Smooth muscle cell (in vitro differentiated cells): ENCODE measurements around the gene MAP1LC3A. TPM values are rescaled to one million over a fixed set of nuclear protein-coding genes. Genes with fewer than 3 reads are reported as not detected.

ENCODE experiments used
- DNase-seq: peaks from one replicate; lab custom pipeline; 2025; ENCODE audit not compliant: unreplicated experiment; lab: John Stamatoyannopoulos, UW
- H2AFZ ChIP-seq: fragments of 200-600 bp; sonication (generic); 2 replicates; pipeline ENCODE4 v1.6.0; 2016; ENCODE audit warnings: antibody characterized with exemption, low read depth, mild to moderate bottlenecking
- H3F3A ChIP-seq: fragments of 200-600 bp; sonication (generic); 2 replicates; pipeline ENCODE4 v1.6.0; 2017; ENCODE audit warnings: antibody characterized with exemption, low read depth
- H3K27ac ChIP-seq: fragments of 200-600 bp; sonication (generic); 2 replicates; pipeline ENCODE4 v1.5.1; 2016; ENCODE audit warnings: low read depth, mild to moderate bottlenecking
- H3K27me3 ChIP-seq: fragments of 200-600 bp; sonication (generic); 2 replicates; pipeline ENCODE4 v1.6.1; 2016; ENCODE audit warnings: low read depth, mild to moderate bottlenecking
- H3K36me3 ChIP-seq: fragments of 200-600 bp; sonication (generic); 2 replicates; pipeline ENCODE4 v1.5.1; 2016; ENCODE audit warnings: low read depth
- H3K4me1 ChIP-seq: fragments of 200-600 bp; sonication (generic); 2 replicates; pipeline ENCODE4 v1.5.1; 2016; ENCODE audit warnings: low read depth
- H3K4me2 ChIP-seq: fragments of 200-600 bp; sonication (generic); 2 replicates; pipeline ENCODE4 v1.6.0; 2016; ENCODE audit warnings: mild to moderate bottlenecking
- H3K4me3 ChIP-seq: fragments of 200-600 bp; sonication (generic); 2 replicates; pipeline ENCODE4 v1.5.1; 2016; ENCODE audit warnings: mild to moderate bottlenecking
- H3K79me2 ChIP-seq: fragments of 200-600 bp; sonication (generic); 2 replicates; pipeline ENCODE4 v1.6.0; 2016; ENCODE audit warnings: low read depth, mild to moderate bottlenecking
- H3K9ac ChIP-seq: fragments of 200-600 bp; sonication (generic); 2 replicates; pipeline ENCODE4 v1.6.0; 2016; ENCODE audit warnings: low read depth
- H3K9me3 ChIP-seq: fragments of 200-600 bp; sonication (generic); replicated peaks from 2 replicates; pipeline ENCODE4 v1.5.1; 2016; ENCODE audit warnings: low read depth
- H4K20me1 ChIP-seq: fragments of 200-600 bp; sonication (generic); 2 replicates; pipeline ENCODE4 v1.6.0; 2016; ENCODE audit warnings: low read depth
- WGBS: methylation state at CpG from one replicate; pipeline ENCODE4 v1.1.7; 2016; ENCODE audit warnings: low lambda C conversion rate; 5-methylcytosine and 5-hydroxymethylcytosine counted together
- polyA plus RNA-seq: library from polyadenylated mRNA; unstranded; fragments of >200 nt; fragmentation: Nextera tagmentation; extraction: Ambion mirVana; gene quantifications from 2 replicates; pipeline ENCODE4 v1.2.1, GENCODE V29; 2016
- total RNA-seq: library from RNA; depleted of rRNA; stranded (reverse); fragments of >200 nt; gene quantifications from 2 replicates; pipeline ENCODE4 v1.2.3, GENCODE V29; 2014
- TF ChIP-seq, protein P1 (sequence below): fragments of 200-600 bp; sonication (generic); IDR thresholded peaks from 2 replicates; pipeline ENCODE4 v1.5.1; 2017; ENCODE audit warnings: borderline replicate concordance, mild to moderate bottlenecking, antibody characterized with exemption; ENCODE audit not compliant: insufficient read depth, poor library complexity, severe bottlenecking

The MAP1LC3A gene
- total and polyA plus RNA-seq, 2 experiments from 2014 or later = 32.4 to 84.0 TPM

DNA sequence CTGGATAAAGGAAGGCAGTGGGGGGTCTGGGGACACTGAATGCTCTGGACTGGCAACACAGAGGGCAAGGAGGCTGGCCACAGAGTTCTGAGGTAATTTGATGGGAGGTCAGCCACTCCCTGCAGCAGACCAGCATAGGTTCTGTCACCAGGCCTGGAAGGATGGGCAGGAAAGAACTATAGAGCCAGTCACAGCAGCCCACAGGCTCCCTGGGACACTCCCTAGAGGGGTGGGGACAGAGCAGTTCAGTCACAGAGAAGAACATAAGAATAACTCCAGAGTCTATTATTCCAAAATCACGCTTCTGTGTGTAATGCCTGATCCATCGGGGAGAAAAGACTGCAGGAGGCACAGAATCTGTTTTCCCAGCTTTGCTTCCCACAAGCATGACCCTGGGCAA, 22.7 kb upstream of the MAP1LC3A start:
- 96% methylated on average over 2 of the region's 2 CpGs for WGBS
- H3K9ac ChIP-seq = no peak overlapping the region
- peaks cover 12% of the 10 kb centered on the region for H3K79me2 ChIP-seq
- no peaks in the 10 kb centered on the region for H3K4me1 ChIP-seq
- H3K9me3 ChIP-seq = no peaks in the 10 kb centered on the region
- H3K4me3 ChIP-seq = no peak overlapping the region
- H3K4me2 ChIP-seq = no peak overlapping the region
- no peak for DNase-seq
- H2AFZ ChIP-seq = no peak overlapping the region
- no peak overlapping the region for H3K27ac ChIP-seq
- H4K20me1 ChIP-seq = peaks cover 81% of the 10 kb centered on the region
- TF ChIP-seq, protein P1, sequence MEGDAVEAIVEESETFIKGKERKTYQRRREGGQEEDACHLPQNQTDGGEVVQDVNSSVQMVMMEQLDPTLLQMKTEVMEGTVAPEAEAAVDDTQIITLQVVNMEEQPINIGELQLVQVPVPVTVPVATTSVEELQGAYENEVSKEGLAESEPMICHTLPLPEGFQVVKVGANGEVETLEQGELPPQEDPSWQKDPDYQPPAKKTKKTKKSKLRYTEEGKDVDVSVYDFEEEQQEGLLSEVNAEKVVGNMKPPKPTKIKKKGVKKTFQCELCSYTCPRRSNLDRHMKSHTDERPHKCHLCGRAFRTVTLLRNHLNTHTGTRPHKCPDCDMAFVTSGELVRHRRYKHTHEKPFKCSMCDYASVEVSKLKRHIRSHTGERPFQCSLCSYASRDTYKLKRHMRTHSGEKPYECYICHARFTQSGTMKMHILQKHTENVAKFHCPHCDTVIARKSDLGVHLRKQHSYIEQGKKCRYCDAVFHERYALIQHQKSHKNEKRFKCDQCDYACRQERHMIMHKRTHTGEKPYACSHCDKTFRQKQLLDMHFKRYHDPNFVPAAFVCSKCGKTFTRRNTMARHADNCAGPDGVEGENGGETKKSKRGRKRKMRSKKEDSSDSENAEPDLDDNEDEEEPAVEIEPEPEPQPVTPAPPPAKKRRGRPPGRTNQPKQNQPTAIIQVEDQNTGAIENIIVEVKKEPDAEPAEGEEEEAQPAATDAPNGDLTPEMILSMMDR = no peak
- no peaks in the 10 kb centered on the region for H3K27me3 ChIP-seq
- H3K36me3 ChIP-seq = peaks cover 3% of the 10 kb centered on the region
- H3F3A ChIP-seq = no peaks in the 10 kb centered on the region

DNA sequence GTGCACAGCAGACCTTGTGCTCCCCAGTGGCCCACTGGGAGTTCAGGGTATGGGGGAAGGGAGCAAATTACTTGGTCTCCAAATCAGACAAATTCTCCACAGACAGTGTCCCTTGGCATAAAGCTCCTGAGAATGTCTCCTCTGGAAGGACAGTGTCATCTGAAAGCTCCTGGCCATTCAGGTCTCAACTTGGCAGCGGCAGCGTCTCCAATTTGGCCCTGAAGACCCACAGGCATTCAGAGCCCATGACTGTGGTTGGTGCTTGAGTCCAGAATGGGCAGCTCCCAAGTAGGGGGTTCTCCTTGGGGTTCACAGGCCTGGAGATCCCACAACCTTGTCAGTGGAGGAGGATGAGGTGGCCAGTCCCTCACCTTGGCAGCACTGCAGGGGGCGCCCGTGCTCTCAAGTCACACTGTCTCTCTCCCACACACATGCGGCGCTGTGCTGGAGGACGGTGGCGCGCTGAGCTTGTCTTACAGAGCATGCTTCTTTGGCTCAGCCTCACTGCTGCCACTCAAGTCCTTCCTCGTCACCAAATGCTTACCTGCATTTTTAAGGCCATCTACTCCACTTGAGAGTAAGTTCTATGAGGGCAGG, 21.6 kb upstream of the MAP1LC3A start:
- Histone ChIP-seq H4K20me1 (peaks cover 70% of the 10 kb centered on the region), H2AFZ (no peak overlapping the region), H3K4me2 (no peak overlapping the region), H3K9ac (no peak overlapping the region), H3F3A (no peaks in the 10 kb centered on the region), H3K27me3 (no peaks in the 10 kb centered on the region), H3K4me1 (no peaks in the 10 kb centered on the region), H3K36me3 (peaks cover 8% of the 10 kb centered on the region), H3K79me2 (peaks cover 6% of the 10 kb centered on the region), H3K27ac (no peak overlapping the region), H3K9me3 (no peaks in the 10 kb centered on the region), H3K4me3 (no peak overlapping the region)
- TF ChIP-seq, protein P1 = peak; percentile 20
- DNase-seq = no peak
- WGBS = 90% methylated on average over 10 of the region's 10 CpGs

DNA sequence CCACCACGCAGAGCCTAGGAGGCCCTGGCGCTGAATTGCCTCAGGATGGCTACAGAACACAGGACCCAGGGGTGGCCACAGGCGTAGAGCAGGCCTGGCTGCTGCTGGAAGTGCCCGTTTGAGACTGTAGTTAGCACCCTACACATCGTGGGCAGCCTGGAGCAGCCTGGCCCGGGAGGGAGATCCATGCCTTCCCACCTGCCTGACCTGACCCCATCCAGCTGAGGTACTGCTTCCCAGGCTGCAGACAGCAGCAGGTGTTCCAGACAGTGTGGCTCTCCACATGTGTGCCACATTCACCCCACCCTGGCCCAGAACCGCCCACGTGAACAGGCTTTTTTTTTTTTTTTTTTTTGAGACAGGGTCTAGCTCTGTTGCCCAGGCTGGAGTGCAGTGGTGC, 20.9 kb upstream of the MAP1LC3A start:
- Histone ChIP-seq H3K9me3 (no peaks in the 10 kb centered on the region), H3K79me2 (no peaks in the 10 kb centered on the region), H3K36me3 (peaks cover 8% of the 10 kb centered on the region), H3F3A (no peaks in the 10 kb centered on the region), H3K9ac (no peak overlapping the region), H3K4me3 (no peak overlapping the region), H3K27me3 (no peaks in the 10 kb centered on the region), H3K27ac (no peak overlapping the region), H3K4me2 (no peak overlapping the region), H2AFZ (no peak overlapping the region), H4K20me1 (peaks cover 63% of the 10 kb centered on the region), H3K4me1 (no peaks in the 10 kb centered on the region)
- 98% methylated on average over 8 of the region's 8 CpGs for WGBS
- TF ChIP-seq, protein P1 = no peak
- DNase-seq = no peak

DNA sequence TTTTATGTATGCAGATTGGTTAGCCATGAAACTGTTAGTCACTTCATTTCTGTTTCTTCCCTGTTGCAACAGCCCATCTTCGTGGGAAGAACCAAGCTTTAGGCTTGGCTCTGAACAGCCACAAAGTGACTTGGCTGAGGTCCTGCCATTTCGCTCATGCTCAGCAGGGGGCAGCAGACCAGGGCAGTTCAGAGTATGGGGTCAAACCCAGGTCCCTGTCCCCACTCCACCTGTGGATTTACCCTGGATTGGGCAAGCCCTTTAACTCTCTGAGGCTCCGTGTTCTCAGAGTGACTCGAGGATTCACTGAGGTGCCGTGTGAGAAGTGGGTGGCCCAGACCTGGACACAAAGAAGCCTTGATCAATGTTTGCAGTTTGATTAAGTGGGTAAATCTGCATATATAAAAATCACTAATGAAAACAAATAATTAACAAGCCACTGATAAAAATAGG, 19.8 kb upstream of the MAP1LC3A start:
- peaks cover 52% of the 10 kb centered on the region for H4K20me1 ChIP-seq
- WGBS = 60% methylated on average over 5 of the region's 5 CpGs
- H3F3A ChIP-seq = no peaks in the 10 kb centered on the region
- no peak overlapping the region for H3K4me2 ChIP-seq
- H3K36me3 ChIP-seq = peaks cover 8% of the 10 kb centered on the region
- no peak for DNase-seq
- H3K79me2 ChIP-seq = no peaks in the 10 kb centered on the region
- no peak overlapping the region for H3K4me3 ChIP-seq
- H3K27me3 ChIP-seq = no peaks in the 10 kb centered on the region
- H3K9ac ChIP-seq = no peak overlapping the region
- H2AFZ ChIP-seq = no peak overlapping the region
- TF ChIP-seq, protein P1 = peak; percentile 75
- no peak overlapping the region for H3K27ac ChIP-seq
- H3K4me1 ChIP-seq = no peaks in the 10 kb centered on the region
- no peaks in the 10 kb centered on the region for H3K9me3 ChIP-seq
